DOHH2 (cell line): ENCODE data around the gene PDE4D.

Experiments
- CTCF ChIP-seq: fragments of 200-600 bp; sonication (generic); IDR thresholded peaks from one replicate; pipeline ENCODE4 v1.5.1; 2014; ENCODE audit warnings: antibody characterized with exemption, mild to moderate bottlenecking, low read depth, low read length; ENCODE audit not compliant: poor library complexity, severe bottlenecking
- EZH2phosphoT487 ChIP-seq: fragments of 200-600 bp; sonication (generic); IDR thresholded peaks from 2 replicates; pipeline ENCODE4 v1.6.1; 2017; ENCODE audit warnings: borderline replicate concordance, mild to moderate bottlenecking, antibody characterized with exemption, low read length, moderate library complexity, mixed read lengths

GRCh38 chr5:59193616-59194319 lies 699.8 kb downstream of the PDE4D start:
- TF ChIP-seq CTCF (no peak), EZH2phosphoT487 (no peak)
